HEK293 (cell line): ENCODE measurements around the gene CASTOR2.

ENCODE experiments used
- CTCF ChIA-PET: fragments of 350-600 bp; formaldehyde crosslinking; extraction: SDS; loops from one replicate; lab custom pipeline; 2021; ENCODE audit warnings: antibody characterized with exemption; lab: Yijun Ruan, JAX
- POLR2A ChIA-PET: fragments of 300-600 bp; formaldehyde crosslinking; extraction: SDS; loops from one replicate; lab custom pipeline; 2020; ENCODE audit warnings: antibody characterized with exemption, inconsistent platforms; lab: Yijun Ruan, JAX
- H3K27ac ChIP-seq: fragments of 200-500 bp; sonication (Bioruptor generic); 2 replicates; pipeline ENCODE4 v1.5.1; 2014; ENCODE audit warnings: low read depth, low read length, control low read depth, inconsistent platforms; ENCODE audit errors: extremely low read depth
- H3K36me3 ChIP-seq, 2 experiments: fragments of 200-500 bp in 1 of 2; sonication (Bioruptor generic) in 1 of 2; 1 replicate in 1 of 2; 2 replicates in 1 of 2; pipeline ENCODE4 v1.5.1; 2014 to 2017; ENCODE audit warnings: inconsistent platforms in 2 of 2, low read length in 2 of 2; ENCODE audit not compliant: control insufficient read depth in 2 of 2, insufficient read depth in 1 of 2
- H3K4me1 ChIP-seq: fragments of 200-500 bp; sonication (Bioruptor generic); 2 replicates; pipeline ENCODE4 v1.5.1; 2014; ENCODE audit warnings: mild to moderate bottlenecking, low read length, inconsistent platforms; ENCODE audit not compliant: control insufficient read depth, insufficient read depth
- H3K4me3 ChIP-seq: 2 replicates; pipeline ENCODE4 v1.5.1; 2011; ENCODE audit warnings: low read depth, mild to moderate bottlenecking, control low read depth, low read length, moderate library complexity
- H3K9me3 ChIP-seq: fragments of 200-500 bp; sonication (Bioruptor generic); 2 replicates; pipeline ENCODE4 v1.5.1; 2014; ENCODE audit warnings: low read depth, low read length, inconsistent platforms; ENCODE audit not compliant: control insufficient read depth, insufficient read depth
- GFI1B ChIP-seq: fragments of 450-650 bp; formaldehyde crosslinking; IDR thresholded peaks from 2 replicates; pipeline ENCODE4 v1.5.1; 2016; ENCODE audit warnings: missing biosample characterization, missing genetic modification characterization
- GLIS1 ChIP-seq: fragments of 450-650 bp; formaldehyde crosslinking; IDR thresholded peaks from 2 replicates; pipeline ENCODE4 v1.5.1; 2016; ENCODE audit warnings: missing biosample characterization, missing genetic modification characterization
- MEIS1 ChIP-seq: sonication (generic); formaldehyde crosslinking; IDR thresholded peaks from 2 replicates; pipeline ENCODE4 v1.8.1; 2022; ENCODE audit warnings: missing genetic modification reagents, mild to moderate bottlenecking, borderline replicate concordance
- MZF1 ChIP-seq: fragments of 450-650 bp; formaldehyde crosslinking; IDR thresholded peaks from 2 replicates; pipeline ENCODE4 v1.5.1; 2017; ENCODE audit warnings: missing biosample characterization, missing genetic modification characterization, borderline replicate concordance
- PRDM2 ChIP-seq: fragments of 450-650 bp; formaldehyde crosslinking; IDR thresholded peaks from 2 replicates; pipeline ENCODE4 v1.5.1; 2016; ENCODE audit warnings: missing biosample characterization, missing genetic modification characterization, borderline replicate concordance
- SCRT2 ChIP-seq: fragments of 450-650 bp; formaldehyde crosslinking; IDR thresholded peaks from 2 replicates; pipeline ENCODE4 v1.5.1; 2016; ENCODE audit warnings: missing biosample characterization, missing genetic modification characterization
- ZBTB7A ChIP-seq: fragments of 450-650 bp; formaldehyde crosslinking; IDR thresholded peaks from 2 replicates; pipeline ENCODE4 v1.5.1; 2016; ENCODE audit warnings: low read depth, missing biosample characterization, missing genetic modification characterization
- ZIC2 ChIP-seq: fragments of 450-650 bp; formaldehyde crosslinking; IDR thresholded peaks from 2 replicates; pipeline ENCODE4 v1.5.1; 2016; ENCODE audit warnings: missing biosample characterization, missing genetic modification characterization
- ZNF132 ChIP-seq: fragments of 450-650 bp; formaldehyde crosslinking; IDR thresholded peaks from 2 replicates; pipeline ENCODE4 v1.5.1; 2017; ENCODE audit warnings: missing biosample characterization, missing genetic modification characterization, borderline replicate concordance
- ZNF19 ChIP-seq: fragments of 450-650 bp; formaldehyde crosslinking; IDR thresholded peaks from 2 replicates; pipeline ENCODE4; 2016; ENCODE audit warnings: missing biosample characterization, missing genetic modification characterization, low read depth
- ZNF211 ChIP-seq: fragments of 450-650 bp; formaldehyde crosslinking; IDR thresholded peaks from 2 replicates; pipeline ENCODE4 v1.5.1; 2016; ENCODE audit warnings: low read depth, missing biosample characterization, missing genetic modification characterization
- ZNF302 ChIP-seq: fragments of 450-650 bp; formaldehyde crosslinking; IDR thresholded peaks from 2 replicates; pipeline ENCODE4 v1.5.1; 2016; ENCODE audit warnings: missing biosample characterization, missing genetic modification characterization, low read depth
- ZNF335 ChIP-seq: fragments of 450-650 bp; formaldehyde crosslinking; conservative IDR thresholded peaks from 2 replicates; pipeline ENCODE4 v1.5.1; 2016; ENCODE audit warnings: missing biosample characterization, missing genetic modification characterization
- ZNF624 ChIP-seq: fragments of 450-650 bp; formaldehyde crosslinking; IDR thresholded peaks from 2 replicates; pipeline ENCODE4 v1.5.1; 2017; ENCODE audit warnings: missing biosample characterization, missing genetic modification characterization
- ZNF629 ChIP-seq: fragments of 450-650 bp; formaldehyde crosslinking; IDR thresholded peaks from 2 replicates; pipeline ENCODE4 v1.5.1; 2017; ENCODE audit warnings: missing biosample characterization, missing genetic modification characterization
- ZNF670 ChIP-seq: fragments of 450-650 bp; formaldehyde crosslinking; IDR thresholded peaks from 2 replicates; pipeline ENCODE4 v1.5.1; 2016; ENCODE audit warnings: missing biosample characterization, missing genetic modification characterization, low read depth
- ZNF701 ChIP-seq: fragments of 450-650 bp; formaldehyde crosslinking; IDR thresholded peaks from 2 replicates; pipeline ENCODE4 v1.5.1; 2016; ENCODE audit warnings: missing biosample characterization, missing genetic modification characterization
- ZNF776 ChIP-seq: fragments of 450-650 bp; formaldehyde crosslinking; IDR thresholded peaks from 2 replicates; pipeline ENCODE4 v1.5.0; 2017; ENCODE audit warnings: missing biosample characterization, missing genetic modification characterization, borderline replicate concordance
- TF ChIP-seq, protein P1 (sequence below): fragments of 450-650 bp; formaldehyde crosslinking; IDR thresholded peaks from 2 replicates; pipeline ENCODE4 v1.5.1; 2016; ENCODE audit warnings: missing biosample characterization, missing genetic modification characterization
- TF ChIP-seq, protein P2 (sequence below): fragments of 450-650 bp; formaldehyde crosslinking; IDR thresholded peaks from 2 replicates; pipeline ENCODE4 v1.5.1; 2017; ENCODE audit warnings: missing biosample characterization, missing genetic modification characterization

CASTOR2 gene

GRCh38 chr7:75024922-75025321 lies 60.4 kb downstream of the CASTOR2 start (continued):
- TF ChIP-seq, protein P1, sequence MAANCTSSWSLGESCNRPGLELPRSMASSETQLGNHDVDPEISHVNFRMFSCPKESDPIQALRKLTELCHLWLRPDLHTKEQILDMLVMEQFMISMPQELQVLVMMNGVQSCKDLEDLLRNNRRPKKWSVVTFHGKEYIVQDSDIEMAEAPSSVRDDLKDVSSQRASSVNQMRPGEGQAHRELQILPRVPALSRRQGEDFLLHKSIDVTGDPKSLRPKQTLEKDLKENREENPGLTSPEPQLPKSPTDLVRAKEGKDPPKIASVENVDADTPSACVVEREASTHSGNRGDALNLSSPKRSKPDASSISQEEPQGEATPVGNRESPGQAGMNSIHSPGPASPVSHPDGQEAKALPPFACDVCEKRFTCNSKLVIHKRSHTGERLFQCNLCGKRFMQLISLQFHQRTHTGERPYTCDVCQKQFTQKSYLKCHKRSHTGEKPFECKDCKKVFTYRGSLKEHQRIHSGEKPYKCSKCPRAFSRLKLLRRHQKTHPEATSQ (tag by site-specific recombination) = no peak
- TF ChIP-seq MEIS1 (CRISPR knock-in tag) = no peak
- TF ChIP-seq ZNF211 (tag by site-specific recombination) = no peak
- no peak for TF ChIP-seq ZNF335
- TF ChIP-seq ZBTB7A (tag by site-specific recombination) = no peak
- no peak for TF ChIP-seq ZNF629 (tag by site-specific recombination)
- TF ChIP-seq GFI1B (tag by site-specific recombination) = no peak
- no peak for TF ChIP-seq ZIC2 (tag by site-specific recombination)
- TF ChIP-seq, protein P2, sequence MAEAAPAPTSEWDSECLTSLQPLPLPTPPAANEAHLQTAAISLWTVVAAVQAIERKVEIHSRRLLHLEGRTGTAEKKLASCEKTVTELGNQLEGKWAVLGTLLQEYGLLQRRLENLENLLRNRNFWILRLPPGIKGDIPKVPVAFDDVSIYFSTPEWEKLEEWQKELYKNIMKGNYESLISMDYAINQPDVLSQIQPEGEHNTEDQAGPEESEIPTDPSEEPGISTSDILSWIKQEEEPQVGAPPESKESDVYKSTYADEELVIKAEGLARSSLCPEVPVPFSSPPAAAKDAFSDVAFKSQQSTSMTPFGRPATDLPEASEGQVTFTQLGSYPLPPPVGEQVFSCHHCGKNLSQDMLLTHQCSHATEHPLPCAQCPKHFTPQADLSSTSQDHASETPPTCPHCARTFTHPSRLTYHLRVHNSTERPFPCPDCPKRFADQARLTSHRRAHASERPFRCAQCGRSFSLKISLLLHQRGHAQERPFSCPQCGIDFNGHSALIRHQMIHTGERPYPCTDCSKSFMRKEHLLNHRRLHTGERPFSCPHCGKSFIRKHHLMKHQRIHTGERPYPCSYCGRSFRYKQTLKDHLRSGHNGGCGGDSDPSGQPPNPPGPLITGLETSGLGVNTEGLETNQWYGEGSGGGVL (tag by site-specific recombination) = no peak
- no peak for TF ChIP-seq MZF1

DNA sequence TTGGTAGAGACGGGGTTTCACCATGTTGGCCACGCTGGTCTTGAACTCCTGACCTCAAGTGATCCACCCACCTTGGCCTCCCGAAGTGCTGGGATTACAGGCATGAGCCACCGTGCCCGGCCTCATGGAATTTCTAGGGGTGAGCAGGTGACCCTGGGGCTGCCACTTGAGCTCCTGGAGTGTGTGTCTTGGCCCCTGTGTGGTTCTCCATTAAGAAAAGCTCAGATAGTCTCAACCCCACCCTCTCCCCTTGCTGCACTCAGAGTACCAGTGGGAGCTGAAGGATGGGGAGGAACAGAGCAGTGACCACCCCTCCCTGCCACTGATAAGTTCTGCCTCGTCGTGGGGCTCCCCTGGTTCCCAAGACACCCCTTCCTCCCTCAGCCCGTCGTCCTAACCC lies 63.8 kb downstream of the CASTOR2 start:
- POLR2A ChIA-PET = no interaction called here
- no peaks in the 10 kb centered on the region for H3K4me1 ChIP-seq
- no peak overlapping the region for H3K27ac ChIP-seq
- H3K36me3 ChIP-seq = no peaks in the 10 kb centered on the region
- H3K4me3 ChIP-seq = no peak overlapping the region
- CTCF ChIA-PET = no interaction called here
- no peaks in the 10 kb centered on the region for H3K9me3 ChIP-seq
- TF ChIP-seq ZNF776 = no peak
- TF ChIP-seq ZNF302 = no peak
- TF ChIP-seq GLIS1 (tag by site-specific recombination) = no peak
- no peak for TF ChIP-seq ZNF701 (tag by site-specific recombination)
- no peak for TF ChIP-seq PRDM2 (tag by site-specific recombination)
- TF ChIP-seq SCRT2 (tag by site-specific recombination) = no peak
- no peak for TF ChIP-seq ZNF624 (tag by site-specific recombination)
- TF ChIP-seq ZNF19 (tag by site-specific recombination) = no peak
- no peak for TF ChIP-seq ZNF132 (tag by site-specific recombination)
- no peak for TF ChIP-seq ZNF670
